ENCODE data around the gene CDHR1. TPM values are rescaled to one million over a fixed set of nuclear protein-coding genes. Genes with fewer than 3 reads are reported as not detected.

The CDHR1 gene
- total RNA-seq, 1 donor from 2014 or later, result 4.3 TPM

DNA sequence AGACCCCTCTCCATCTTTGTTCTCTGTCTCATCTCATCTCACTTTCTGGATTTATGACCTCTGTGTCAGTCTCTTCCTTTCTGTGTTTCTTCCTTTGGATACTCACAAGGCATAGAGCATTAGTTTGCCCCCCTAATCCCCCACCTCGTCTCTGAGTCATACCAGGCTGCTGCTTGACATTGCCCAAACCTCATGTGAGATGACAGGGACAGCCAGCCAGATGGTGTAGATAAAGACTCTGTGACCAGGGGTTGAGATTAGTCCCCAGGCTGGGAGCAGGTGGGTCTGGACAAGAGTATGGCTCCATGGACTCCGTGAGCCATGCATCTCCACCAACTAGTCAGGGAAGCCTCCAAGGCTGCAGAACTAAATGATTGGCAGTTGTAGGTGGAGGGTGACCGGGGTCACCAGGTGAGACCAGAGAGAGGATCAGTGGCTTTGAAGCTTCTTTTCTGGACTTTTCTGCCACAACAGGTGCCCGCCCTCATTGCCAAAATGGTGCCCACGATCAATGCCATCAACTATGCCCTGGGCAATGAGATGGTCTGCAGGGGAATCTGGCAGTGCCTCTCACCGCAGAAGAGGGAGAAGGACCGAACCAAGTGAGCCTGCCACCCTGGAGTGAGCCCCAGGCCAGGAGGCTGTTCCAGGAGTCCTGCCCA lies 63.8 kb downstream of the CDHR1 start:
- DNase-seq (ENCODE audit: low read depth), result no peak
- Histone ChIP-seq H3K27me3 (ENCODE audit: control insufficient read depth, insufficient read depth, low read length) (peaks cover 8% of the 10 kb centered on the region), H3K36me3 (ENCODE audit: control insufficient read depth, insufficient read depth, low read length) (no peaks in the 10 kb centered on the region), H3K4me3 (ENCODE audit: low read depth, low read length) (no peak overlapping the region)
- TF ChIP-seq, protein P1, sequence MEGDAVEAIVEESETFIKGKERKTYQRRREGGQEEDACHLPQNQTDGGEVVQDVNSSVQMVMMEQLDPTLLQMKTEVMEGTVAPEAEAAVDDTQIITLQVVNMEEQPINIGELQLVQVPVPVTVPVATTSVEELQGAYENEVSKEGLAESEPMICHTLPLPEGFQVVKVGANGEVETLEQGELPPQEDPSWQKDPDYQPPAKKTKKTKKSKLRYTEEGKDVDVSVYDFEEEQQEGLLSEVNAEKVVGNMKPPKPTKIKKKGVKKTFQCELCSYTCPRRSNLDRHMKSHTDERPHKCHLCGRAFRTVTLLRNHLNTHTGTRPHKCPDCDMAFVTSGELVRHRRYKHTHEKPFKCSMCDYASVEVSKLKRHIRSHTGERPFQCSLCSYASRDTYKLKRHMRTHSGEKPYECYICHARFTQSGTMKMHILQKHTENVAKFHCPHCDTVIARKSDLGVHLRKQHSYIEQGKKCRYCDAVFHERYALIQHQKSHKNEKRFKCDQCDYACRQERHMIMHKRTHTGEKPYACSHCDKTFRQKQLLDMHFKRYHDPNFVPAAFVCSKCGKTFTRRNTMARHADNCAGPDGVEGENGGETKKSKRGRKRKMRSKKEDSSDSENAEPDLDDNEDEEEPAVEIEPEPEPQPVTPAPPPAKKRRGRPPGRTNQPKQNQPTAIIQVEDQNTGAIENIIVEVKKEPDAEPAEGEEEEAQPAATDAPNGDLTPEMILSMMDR (IDR thresholded peaks at IDR 0.05; ENCODE audit: insufficient read depth, low read length, poor library complexity, severe bottlenecking), result no peak

DNA sequence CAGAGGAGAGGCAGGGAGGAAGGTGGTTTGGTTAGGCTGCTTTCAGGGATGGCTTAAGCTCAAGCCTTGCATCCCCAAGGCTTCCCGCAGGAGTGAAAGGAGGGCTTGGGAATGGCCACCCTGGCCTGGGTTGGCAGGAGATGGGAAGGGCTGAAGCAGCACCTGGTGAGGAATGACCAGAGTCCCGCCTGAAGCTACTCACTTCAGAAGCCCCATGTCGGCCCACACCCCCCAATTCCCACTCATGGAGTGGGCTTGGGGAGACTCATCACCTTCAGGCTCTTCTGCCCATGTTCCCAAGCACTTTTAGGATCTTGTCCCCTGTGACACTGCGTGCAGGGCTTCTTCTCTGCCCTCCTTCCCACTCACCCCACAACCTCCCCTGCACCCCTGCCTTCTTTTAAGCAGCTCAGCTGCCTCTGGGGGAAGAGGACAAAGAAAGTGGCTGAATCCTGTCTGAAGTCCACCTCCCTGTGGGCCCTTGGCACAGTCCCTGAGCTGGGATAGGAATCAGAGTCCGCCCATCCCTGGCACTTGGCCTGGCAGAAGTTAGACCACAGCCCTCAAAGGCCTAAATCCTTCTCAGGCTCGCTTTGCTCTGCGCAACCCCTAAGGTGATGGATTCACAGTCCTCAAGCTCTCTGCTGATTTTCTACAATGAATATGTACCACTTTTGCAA lies 67.0 kb downstream of the CDHR1 start:
- H3K27me3 ChIP-seq (ENCODE audit: control insufficient read depth, insufficient read depth, low read length), result peaks cover 8% of the 10 kb centered on the region
- H3K36me3 ChIP-seq (ENCODE audit: control insufficient read depth, insufficient read depth, low read length), result no peaks in the 10 kb centered on the region
- H3K4me3 ChIP-seq (ENCODE audit: low read depth, low read length), result no peak overlapping the region
- TF ChIP-seq, protein P1 (IDR thresholded peaks at IDR 0.05; ENCODE audit: insufficient read depth, low read length, poor library complexity, severe bottlenecking), result no peak
- no peak for DNase-seq (ENCODE audit: low read depth)

DNA sequence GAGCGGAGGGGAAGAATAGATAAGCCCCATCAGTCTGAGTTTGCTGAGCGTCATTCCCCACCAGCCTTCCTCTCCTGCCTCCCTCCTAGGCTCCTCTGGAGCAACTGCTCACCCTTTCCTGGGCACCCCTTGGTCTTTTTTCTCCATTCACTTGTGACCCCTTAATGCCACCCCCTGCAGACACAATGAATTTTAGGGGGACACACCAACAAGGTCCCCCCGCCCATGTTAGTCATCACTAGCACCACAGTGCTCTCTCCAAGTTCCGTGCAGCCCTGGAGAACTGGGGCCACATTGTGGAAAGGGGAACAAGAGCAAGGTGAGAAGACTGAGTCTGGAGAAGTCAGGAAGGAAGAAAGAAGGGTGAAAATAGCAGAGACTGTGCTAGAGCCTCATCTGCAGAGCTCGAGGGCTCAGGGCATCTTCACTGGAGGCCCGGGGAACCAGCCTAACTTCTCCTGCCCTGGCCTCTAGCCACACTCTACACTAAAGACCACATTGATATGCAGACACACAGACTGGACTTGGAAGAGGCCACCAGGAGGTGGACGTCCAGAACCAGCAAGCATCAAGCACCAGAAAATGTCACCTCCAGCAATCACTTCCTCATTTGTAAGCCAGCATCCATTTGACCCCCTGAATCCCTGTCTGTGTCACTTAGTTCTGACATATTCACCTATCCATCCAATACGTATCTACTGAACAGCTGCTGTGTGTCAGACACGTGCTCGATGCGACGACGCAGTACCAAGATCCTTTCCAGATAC lies 68.0 kb downstream of the CDHR1 start:
- H3K27me3 ChIP-seq (ENCODE audit: control insufficient read depth, insufficient read depth, low read length), result peaks cover 3% of the 10 kb centered on the region
- TF ChIP-seq, protein P1 (IDR thresholded peaks at IDR 0.05; ENCODE audit: insufficient read depth, low read length, poor library complexity, severe bottlenecking), result no peak
- H3K4me3 ChIP-seq (ENCODE audit: low read depth, low read length), result no peak overlapping the region
- no peak for DNase-seq (ENCODE audit: low read depth)
- H3K36me3 ChIP-seq (ENCODE audit: control insufficient read depth, insufficient read depth, low read length), result no peaks in the 10 kb centered on the region

DNA sequence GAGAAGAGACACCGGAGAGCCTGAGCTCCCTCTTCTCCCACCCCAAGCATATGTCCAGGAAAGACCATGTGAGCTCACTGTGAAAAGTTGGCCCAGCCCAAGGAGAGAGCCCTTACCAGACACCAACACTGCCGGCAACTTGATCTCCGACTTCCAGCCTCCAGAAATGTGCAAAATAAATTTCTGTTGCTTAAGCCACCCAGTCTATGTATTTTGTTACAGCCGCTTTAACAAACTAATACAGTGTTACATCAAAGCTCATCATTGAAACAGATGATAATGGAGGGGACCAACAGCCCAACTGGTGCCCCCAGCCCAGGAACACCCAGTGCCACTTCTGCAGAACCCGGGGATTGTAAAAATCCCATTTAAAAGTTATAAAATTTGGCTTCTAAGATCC lies 69.4 kb downstream of the CDHR1 start:
- Histone ChIP-seq H3K27me3 (ENCODE audit: control insufficient read depth, insufficient read depth, low read length) (peaks cover 3% of the 10 kb centered on the region), H3K36me3 (ENCODE audit: control insufficient read depth, insufficient read depth, low read length) (no peaks in the 10 kb centered on the region), H3K4me3 (ENCODE audit: low read depth, low read length) (no peak overlapping the region)
- TF ChIP-seq, protein P1 (IDR thresholded peaks at IDR 0.05; ENCODE audit: insufficient read depth, low read length, poor library complexity, severe bottlenecking), result no peak
- no peak for DNase-seq (ENCODE audit: low read depth)

DNA sequence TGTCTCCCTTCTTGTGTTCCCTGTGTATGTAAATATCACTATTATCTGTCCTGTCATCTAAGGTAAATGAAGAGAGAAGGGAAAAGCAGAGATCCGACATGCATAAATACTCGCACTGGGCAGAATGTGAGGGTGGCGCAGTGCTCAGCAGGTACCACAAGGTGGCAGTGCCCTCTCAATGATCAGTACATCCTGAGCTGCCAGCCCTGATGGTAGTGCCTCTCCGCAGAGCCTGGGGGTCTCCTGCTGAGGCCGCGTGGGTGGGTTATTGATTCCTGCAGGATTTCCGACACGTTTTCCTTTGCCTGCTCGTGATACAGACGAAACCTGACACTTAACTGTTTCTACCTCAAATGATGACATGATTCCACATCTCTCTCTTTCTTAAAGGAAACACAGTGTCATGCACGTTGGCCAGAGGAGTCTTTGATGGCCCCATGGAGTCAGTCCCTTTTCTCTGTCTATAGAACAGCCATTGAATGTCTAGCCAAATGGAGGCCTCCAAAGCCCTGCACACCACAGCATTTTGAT lies 70.3 kb downstream of the CDHR1 start:
- H3K4me3 ChIP-seq (ENCODE audit: low read depth, low read length), result no peak overlapping the region
- peaks cover 3% of the 10 kb centered on the region for H3K27me3 ChIP-seq (ENCODE audit: control insufficient read depth, insufficient read depth, low read length)
- TF ChIP-seq, protein P1 (IDR thresholded peaks at IDR 0.05; ENCODE audit: insufficient read depth, low read length, poor library complexity, severe bottlenecking), result peak; percentile 95
- DNase-seq (ENCODE audit: low read depth), result no peak
- no peaks in the 10 kb centered on the region for H3K36me3 ChIP-seq (ENCODE audit: control insufficient read depth, insufficient read depth, low read length)

Measured in kidney epithelial cell (primary cell).